Measurements from ENCODE around the gene CD300C.

DNA sequence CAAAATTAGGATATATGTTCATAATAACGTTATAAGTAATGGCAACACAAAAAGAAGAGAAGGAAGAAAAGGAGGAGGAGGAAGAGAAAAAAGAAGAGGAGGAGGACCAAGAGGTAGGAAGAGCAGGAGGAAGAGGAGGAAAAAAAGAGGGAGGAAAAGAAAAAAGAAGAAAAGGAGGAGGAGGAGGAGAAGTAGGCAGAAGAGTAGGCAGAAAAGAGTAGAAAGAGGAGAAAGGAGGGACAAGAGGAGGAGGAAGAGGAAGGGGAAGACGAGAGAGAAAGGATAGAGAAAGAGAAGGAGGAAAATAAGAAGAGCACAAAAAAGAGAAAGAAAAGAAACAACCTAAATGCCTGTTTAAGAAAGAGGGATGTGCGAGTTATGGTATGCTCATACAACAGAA lies 9.0 kb downstream of the CD300C start:
- TF ChIP-seq, protein P1, sequence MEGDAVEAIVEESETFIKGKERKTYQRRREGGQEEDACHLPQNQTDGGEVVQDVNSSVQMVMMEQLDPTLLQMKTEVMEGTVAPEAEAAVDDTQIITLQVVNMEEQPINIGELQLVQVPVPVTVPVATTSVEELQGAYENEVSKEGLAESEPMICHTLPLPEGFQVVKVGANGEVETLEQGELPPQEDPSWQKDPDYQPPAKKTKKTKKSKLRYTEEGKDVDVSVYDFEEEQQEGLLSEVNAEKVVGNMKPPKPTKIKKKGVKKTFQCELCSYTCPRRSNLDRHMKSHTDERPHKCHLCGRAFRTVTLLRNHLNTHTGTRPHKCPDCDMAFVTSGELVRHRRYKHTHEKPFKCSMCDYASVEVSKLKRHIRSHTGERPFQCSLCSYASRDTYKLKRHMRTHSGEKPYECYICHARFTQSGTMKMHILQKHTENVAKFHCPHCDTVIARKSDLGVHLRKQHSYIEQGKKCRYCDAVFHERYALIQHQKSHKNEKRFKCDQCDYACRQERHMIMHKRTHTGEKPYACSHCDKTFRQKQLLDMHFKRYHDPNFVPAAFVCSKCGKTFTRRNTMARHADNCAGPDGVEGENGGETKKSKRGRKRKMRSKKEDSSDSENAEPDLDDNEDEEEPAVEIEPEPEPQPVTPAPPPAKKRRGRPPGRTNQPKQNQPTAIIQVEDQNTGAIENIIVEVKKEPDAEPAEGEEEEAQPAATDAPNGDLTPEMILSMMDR (IDR thresholded peaks at IDR 0.05), result no peak
- TF ChIP-seq, protein P2, sequence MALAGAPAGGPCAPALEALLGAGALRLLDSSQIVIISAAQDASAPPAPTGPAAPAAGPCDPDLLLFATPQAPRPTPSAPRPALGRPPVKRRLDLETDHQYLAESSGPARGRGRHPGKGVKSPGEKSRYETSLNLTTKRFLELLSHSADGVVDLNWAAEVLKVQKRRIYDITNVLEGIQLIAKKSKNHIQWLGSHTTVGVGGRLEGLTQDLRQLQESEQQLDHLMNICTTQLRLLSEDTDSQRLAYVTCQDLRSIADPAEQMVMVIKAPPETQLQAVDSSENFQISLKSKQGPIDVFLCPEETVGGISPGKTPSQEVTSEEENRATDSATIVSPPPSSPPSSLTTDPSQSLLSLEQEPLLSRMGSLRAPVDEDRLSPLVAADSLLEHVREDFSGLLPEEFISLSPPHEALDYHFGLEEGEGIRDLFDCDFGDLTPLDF (CRISPR knock-in tag; IDR thresholded peaks at IDR 0.05), result no peak
- TF ChIP-seq, protein P3, sequence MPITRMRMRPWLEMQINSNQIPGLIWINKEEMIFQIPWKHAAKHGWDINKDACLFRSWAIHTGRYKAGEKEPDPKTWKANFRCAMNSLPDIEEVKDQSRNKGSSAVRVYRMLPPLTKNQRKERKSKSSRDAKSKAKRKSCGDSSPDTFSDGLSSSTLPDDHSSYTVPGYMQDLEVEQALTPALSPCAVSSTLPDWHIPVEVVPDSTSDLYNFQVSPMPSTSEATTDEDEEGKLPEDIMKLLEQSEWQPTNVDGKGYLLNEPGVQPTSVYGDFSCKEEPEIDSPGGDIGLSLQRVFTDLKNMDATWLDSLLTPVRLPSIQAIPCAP (CRISPR knock-in tag; IDR thresholded peaks at IDR 0.05), result no peak
- no peak for TF ChIP-seq ZNF263 (CRISPR knock-in tag; IDR thresholded peaks at IDR 0.05; ENCODE audit: low read depth)
- no peak for TF ChIP-seq SP1 (CRISPR knock-in tag; conservative IDR thresholded peaks at IDR 0.05)
- TF ChIP-seq OVOL2 (CRISPR knock-in tag; IDR thresholded peaks at IDR 0.05; ENCODE audit: borderline replicate concordance), result no peak
- TF ChIP-seq, protein P4, sequence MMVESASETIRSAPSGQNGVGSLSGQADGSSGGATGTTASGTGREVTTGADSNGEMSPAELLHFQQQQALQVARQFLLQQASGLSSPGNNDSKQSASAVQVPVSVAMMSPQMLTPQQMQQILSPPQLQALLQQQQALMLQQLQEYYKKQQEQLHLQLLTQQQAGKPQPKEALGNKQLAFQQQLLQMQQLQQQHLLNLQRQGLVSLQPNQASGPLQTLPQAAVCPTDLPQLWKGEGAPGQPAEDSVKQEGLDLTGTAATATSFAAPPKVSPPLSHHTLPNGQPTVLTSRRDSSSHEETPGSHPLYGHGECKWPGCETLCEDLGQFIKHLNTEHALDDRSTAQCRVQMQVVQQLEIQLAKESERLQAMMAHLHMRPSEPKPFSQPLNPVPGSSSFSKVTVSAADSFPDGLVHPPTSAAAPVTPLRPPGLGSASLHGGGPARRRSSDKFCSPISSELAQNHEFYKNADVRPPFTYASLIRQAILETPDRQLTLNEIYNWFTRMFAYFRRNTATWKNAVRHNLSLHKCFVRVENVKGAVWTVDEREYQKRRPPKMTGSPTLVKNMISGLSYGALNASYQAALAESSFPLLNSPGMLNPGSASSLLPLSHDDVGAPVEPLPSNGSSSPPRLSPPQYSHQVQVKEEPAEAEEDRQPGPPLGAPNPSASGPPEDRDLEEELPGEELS (CRISPR knock-in tag; IDR thresholded peaks at IDR 0.05), result no peak
- no peak for TF ChIP-seq CREM (CRISPR knock-in tag; IDR thresholded peaks at IDR 0.05)

Data from WTC11 (cell line).